Activated CD4-positive, alpha-beta T cell treated with anti-CD3 and anti-CD28 coated beads, Interleukin-2, amount 50 U/mL, for 4 hours (primary cell): ENCODE measurements around the gene DDX60.

ENCODE experiments used
- DNase-seq, 2 experiments: peaks; one replicate each; pipeline ENCODE4 v3.0.0-alpha.2; 2020

Gene DDX60

DNA sequence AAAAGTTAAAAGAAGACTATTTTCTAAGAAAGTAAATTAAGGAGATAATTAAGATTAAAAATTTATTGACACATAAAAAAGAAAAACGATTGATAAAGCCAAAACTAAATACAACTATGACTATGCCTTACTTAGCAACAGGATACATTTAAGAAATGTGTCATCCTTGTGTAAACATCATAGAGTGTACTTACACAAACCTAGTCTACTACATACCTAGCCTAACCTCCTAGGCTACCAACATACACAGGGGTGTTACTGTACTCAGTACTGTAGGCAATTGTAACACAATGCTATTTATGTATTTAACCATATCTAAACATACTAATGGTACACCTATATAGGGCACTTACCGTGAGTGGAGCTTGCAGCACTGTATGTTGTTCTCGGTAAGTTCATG is 117.9 kb downstream of the DDX60 start:
- no peak for DNase-seq

DNA sequence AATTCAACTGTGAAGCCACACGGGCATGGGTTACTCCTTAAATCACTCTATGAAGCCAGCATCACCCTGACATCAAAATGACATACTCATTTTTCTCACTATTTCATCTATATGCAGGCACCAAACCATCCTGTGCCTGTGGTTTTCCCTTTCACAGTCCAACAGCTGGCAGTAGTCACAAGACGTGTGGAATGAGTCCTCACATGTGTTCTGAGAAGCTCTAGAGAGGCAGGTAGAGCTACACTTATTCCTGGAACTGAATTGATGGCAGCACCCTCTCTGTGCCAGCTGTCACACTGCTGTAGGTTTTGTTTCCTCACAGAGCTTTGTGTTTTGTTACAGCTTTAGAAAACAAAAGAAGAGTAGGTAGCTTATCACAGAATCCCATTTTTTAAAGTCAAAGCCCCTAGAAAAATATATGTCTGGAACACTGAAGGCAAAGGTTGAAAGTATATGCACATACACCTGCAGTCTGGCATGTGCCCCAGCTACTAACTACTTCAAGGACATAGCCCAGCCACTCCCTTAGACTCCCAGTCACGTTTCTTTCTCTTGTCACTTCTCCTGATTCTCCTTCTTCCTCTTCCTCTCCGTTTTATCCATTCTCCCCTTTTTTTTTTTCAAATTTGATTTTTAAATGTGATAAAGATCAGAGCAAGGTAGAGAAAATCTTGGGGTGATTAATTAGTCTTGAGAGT is 119.1 kb downstream of the DDX60 start:
- no peak for DNase-seq

DNA sequence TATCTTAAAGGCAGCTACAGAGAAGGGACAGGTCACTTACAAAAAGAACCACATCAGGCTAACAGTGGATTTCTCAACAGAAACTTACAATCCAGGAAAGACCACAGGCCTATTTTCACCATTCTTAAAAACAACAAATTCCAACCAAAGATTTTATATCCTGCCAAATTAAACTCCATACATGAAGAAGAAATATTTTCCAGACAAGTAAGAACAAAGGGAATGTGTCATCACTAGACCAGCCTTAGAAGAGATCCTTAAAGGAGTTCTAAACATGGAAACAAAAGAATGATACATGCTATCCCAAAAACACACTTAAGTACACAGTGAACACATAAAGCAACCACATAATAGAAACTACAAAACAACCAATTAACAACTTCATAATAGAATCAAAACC is 120.6 kb downstream of the DDX60 start:
- DNase-seq: no peak

DNA sequence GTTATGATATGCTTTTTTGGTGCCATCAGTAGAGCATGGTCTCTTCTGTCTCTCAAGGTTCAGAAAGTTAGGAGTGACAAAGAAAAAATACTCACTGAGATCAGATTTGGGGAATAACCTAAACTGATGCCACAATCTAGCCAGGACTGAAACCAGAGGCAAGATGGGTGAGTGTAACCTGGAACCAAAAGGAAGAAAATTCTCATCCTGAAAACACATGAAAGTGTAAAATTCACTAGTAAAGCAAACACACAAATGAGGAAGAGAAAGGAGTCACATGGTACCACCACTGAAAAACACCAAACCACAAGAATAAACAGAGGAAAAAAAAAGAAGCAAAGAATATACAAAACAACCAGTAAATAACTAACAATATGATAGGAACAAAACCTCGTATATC is 129.8 kb downstream of the DDX60 start:
- no peak for DNase-seq

DNA sequence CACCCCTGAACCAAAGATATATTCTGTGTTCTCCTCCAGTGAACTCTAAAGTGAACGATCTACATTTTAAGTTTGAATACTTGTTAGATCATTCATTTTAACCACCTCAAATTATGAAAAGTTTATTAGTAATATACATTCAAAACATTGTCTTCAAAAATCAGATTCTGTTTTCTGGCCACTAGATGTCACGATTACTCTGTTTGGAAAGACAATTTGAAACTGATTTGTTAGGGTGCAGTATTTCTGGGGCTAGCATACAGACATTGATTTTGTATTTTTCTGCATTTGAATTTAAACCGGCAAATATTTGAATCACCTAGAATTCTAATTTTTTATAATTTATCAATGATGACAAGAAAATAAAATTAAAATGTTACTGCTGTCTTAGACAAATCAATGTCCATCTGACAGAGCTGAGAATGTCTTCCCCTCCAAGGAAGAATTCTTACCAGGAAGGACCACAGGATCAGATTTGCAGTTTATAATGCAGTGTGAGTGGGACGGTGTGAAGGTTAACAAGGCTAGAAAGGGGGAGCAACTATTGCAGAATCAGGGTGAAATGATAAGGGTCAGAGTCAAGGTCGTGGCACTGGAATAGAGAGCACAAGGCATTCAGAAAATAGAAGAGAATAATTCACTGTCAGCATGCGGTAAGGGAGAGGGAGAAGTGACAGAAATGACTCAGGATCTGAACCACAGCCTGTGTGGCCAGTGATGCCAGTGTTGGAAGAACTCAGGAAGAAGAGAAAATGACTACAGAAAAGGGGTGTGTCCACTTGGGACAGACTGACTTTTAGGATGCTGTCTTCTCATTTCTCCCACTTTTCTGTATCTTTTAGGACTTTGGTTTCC is 134.6 kb downstream of the DDX60 start:
- no peak for DNase-seq

DNA sequence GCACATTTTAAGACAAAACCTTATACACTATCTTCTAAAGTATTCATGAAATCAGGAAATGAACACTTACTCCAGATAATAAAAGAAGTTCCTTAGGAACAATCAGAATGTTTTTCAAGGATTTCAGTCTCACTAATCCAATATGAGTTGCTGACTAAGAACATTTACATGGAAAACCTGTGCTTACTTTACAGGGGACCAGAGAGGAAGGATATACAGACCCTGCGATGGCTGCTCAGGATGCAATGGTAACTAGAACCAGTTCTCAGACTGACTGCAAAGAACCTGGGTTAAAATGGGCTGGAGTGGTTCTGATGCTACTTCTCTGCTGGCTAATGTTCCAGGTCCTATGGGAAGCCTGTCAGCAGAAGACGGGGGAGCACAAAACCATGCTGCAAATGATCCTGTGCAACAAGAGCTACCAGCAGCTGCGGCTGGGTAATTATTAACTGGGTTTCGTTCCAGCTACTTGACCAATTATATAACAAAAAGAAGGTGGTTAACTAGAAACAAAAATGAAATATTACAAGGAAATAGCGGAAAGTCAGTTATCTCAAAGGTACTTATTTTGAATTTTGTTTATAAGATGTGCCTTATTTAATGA is 140.9 kb downstream of the DDX60 start:
- DNase-seq: no peak

DNA sequence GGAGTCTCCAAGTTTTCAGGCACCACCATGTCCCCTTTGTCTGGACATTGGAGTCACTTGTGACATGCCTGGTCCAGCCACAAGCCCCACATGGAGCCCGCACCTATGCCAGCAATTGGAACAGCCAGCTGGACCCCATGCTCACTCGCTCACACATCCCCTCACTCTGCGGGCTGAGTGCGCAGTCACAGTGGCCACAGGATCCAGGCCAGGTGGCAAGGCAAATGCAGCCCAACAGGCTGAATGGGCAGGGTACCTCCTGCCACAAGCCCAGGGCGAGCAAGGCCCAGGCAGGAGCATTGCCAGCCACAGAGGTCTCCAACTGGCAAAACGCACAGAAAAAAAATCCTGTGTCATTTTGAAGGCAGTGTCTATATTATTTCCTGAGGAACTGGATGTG is 144.2 kb downstream of the DDX60 start:
- no peak for DNase-seq

DNA sequence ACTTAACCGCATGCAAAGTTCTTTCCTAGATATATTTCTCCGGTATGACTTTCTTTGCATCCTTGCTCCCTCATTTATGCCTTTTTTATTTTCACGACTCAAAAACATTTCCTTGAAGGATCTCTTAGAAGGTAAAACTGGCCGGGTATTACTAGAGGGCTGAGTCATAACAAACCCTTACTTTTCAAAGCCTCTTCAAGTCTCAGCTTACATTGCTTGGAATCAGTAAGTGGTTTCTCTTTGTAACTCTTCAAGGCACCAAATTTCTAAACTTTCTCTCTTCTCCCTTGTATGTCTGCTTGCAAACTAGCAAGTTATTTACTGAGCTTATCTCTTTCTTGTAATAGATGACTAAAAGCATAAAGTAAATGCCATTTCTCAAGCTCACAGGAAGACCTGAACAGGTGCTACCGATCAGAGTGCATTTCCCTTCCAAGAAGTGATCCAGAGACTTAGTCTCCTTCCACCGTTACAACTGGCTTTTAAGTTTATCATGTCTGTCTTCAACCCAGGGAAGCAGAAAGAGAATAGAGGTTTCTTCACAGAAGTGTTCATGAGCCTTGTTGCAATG is 150.8 kb downstream of the DDX60 start:
- DNase-seq: no peak
